HG02870 (cell line): ENCODE data around the gene NRG4.
"Not testable (repeated sequence)": the region's sequence is repeated elsewhere in the genome, so short reads cannot be mapped to it uniquely, and the experiment has no call there.

Experiments
- ATAC-seq: cut with Tn5 transposase; IDR thresholded peaks from one replicate; pipeline ENCODE4 v1.9.1; 2021; ENCODE audit warnings: mild to moderate bottlenecking, moderate library complexity; ENCODE audit not compliant: unreplicated experiment

NRG4 gene

DNA sequence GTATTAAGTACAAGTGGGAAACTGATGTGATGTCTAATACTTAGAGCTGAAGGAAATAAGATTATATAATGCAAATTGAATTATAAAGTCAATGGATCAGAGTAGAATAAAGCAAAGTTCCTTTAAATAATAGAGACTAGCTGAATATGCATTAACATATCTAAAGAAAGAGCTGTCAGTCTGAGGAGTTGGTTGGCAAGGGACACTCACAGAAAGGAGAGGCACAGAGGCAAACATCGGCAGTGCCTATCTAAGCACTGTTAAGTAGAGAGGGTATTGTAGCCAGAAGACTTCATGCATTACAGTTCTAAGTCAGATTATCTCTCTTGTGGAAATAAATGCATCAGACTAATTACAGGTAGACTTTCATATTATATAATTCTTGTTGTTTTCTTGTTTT, 16.6 kb downstream of the NRG4 start:
- ATAC-seq = no peak

DNA sequence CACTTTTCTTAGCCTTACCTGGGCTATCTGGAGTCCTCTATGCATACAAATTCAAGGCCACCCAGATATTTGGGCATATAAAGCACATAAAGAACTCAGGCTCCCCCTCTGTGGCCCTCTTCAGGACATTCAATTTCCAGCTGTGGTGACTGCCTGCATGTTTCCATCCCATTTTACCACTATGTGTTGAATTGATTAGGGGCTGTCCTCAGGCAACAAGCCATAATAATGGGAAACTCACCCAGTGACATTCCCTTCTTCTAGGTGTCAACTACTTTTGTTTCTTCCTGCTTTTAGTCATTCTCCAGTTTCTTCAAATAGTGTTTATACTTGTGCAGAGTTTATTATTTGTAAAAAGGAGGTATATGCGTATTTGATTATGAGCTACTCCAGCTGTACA, 18.0 kb downstream of the NRG4 start:
- ATAC-seq = no peak

- no peak for ATAC-seq
Observed at GRCh38 chr15:75992897-75993296, 19.3 kb downstream of the NRG4 start.

DNA sequence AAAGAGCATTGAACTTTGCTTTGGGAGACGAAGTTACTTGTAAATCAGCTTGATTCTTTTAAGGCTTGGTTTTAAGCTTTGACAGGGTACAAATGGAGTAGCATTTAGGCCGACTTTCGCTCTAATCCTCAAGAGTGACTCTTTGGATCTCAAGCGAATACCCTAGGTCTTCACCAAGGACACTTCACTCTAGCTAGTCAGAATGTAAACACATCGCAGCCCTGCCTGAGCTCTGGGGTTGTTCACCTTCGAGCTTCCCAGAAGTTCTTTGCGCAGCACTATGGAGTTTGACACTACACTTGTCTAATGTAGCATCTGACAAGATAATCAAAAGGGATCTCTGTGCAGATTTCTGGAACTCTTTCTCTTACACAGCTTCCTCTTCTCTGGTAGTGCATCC, 22.3 kb downstream of the NRG4 start:
- no peak for ATAC-seq

DNA sequence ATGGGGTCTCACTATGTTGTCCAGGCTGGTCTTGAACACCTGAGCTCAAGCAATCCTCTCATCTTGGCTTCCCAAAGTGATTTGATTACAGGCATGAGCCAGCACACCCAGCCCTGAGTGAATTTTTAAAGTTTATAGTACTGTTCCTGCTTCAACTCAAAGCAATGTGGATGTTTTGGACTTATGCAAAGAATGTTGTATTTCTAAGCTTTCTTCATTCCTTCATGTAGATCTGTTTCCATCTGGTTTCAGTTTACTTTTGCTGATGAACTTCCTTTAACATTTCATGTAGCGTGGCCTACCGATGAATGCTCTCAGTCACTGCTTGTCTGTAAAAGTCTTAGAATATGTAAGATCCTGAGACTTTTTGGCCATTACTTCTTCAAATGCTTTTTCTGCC, 23.2 kb downstream of the NRG4 start:
- no peak for ATAC-seq

- ATAC-seq = no peak
Observed at GRCh38 chr15:75985971-75986370, 26.3 kb downstream of the NRG4 start.

GRCh38 chr15:75984706-75985105, 27.5 kb downstream of the NRG4 start:
- ATAC-seq = not testable (repeated sequence)

DNA sequence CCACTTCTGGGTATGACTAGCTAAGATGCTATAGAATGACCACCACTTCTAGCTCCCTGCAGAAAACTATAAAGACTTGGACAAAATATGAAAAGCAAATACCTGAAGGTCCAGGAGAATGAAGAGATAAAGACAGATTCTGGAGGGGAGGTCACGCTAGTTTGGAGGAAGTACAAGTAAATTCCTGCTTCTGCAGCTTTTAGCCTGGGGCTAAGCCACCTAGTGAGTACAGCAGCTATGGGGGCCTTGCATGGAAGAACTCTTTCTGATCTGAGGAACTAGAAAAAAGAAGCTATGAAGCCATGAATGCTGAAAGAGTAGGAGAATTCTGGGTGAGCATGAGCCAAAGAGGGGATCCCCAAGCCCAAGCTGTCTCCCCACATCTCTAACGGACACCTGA, 29.8 kb downstream of the NRG4 start:
- no peak for ATAC-seq

DNA sequence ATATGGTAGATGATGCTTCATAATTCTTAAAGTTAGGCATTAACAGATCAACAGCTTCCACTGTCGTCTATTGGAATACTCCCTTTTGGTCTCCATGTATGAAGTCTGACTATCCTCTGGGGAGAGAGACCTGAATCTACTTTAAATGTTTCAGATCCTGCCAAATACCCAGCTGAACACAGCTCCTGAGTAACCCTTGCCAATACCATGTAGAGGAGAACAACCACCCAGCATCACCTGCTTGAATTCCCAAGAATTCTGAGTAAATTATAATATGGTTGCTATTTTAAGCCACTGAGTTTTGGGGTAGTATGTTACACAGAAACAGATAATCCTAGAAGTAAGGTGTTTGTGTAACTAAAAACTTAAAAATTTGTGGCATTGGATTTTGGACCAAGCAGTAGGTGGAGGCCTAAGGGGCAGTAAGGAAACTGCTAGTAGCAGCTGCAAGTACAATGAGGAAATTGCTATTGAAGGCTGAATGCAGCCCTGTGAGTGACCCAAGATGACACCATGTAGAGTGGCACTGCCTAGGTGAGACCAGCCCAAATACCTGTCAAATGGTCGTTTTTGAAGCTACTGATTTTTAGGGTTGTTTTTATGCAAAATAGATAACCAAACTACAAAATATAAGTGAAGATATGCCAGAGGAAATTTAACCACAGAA, 30.9 kb downstream of the NRG4 start:
- no peak for ATAC-seq

DNA sequence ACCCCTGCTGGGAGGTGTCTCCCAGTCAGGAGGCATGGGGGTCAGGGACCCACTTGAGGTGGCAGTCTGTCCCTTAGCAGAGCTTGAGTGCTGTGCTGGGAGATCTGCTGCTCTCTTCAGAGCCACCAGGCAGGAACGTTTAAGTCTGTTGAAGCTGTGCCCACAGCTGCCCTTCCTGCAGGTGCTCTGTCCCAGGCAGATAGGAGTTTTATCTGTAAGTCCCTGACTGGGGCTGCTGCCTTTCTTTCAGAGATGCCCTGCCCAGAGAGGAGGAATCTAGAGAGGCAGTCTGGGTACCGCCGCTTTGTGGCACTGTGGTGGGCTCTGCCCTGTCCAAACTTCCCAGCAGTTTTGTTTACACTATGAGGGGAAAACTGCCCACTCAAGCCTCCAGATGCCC, 35.5 kb downstream of the NRG4 start:
- not testable (repeated sequence) for ATAC-seq

- ATAC-seq = no peak
Observed at GRCh38 chr15:75966073-75966472, 46.2 kb downstream of the NRG4 start.

- no peak for ATAC-seq
Observed at GRCh38 chr15:75961331-75961730, 50.9 kb downstream of the NRG4 start.

DNA sequence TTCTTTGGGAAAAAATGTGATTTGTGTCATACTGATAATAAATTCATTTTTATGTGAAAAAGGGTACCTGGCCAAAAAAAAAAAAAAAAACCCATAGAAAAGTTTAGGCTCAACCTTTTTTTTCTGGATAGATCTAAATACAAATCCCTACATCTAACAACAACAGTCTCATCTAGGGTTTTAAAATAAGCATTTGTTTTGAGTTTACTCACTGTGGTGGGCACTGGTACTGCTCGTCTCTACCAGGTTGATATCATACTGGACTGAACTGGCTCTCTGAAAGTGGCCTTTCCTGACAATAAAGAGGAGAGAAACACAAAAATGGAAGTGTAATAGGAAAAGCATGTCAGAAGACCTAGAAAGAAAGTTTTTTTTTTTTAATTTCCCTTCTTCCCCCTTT, 56.5 kb downstream of the NRG4 start:
- no peak for ATAC-seq

DNA sequence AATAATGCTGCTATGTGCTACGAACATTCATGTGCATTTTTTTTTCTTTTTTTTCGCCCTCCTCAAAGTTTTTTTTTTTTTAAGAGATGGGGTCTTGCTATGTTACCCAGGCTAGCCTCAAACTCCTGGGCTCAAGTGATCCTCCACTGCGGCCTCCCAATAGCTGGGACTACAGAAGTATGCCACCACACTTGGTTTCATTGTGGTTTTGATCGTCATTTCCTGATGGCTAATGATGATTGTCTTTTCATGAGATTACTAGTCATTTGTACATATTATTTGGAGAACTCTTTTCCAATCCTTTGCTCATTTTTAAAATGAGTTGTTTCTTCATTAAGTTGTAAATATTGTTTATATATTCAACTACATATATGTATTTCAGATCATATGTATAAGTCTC, 59.7 kb downstream of the NRG4 start:
- ATAC-seq = no peak

DNA sequence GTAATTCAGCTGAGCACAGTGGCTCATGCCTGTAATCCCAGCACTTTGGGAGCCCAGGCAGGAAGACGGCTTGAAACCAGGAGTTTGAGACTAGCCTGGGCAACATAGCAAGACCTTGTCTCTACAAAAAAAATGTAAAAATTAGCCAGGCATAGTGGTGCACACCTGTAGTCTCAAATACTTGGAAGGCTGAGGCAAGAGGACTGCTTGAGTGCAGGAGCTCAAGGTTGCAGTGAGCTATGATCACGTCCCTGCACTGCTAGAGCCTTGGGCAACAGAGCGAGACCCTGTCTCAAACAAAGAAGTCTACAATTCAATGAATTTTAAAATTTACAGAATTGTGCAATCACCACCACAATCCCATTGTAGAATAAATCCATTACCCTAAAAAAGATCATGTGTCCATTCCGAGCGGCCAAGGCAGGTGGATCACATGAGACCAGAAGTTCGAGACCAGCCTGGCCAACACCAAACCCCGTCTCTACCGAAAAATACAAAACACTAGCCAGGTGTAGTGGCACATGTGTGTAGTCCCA, 63.4 kb downstream of the NRG4 start:
- ATAC-seq = no peak

DNA sequence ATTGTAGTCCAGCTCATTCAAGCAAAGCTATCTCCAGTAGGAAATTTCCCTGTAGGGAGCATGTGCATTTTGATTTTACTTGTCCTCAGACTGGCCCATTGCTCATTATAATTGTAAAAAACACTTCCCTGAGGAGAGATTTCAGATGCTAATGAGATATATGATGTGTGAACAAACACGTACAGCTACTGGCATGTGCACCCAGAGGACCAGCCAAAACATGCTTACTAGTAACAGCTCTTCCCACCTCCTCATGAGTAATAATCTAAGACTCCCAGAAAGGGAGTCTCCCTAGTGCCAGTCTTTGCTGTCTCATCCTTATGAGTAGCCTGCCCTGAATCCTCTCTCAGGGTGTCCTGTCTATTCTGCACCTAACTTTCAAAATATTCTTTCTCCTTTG, 65.1 kb downstream of the NRG4 start:
- ATAC-seq = no peak

DNA sequence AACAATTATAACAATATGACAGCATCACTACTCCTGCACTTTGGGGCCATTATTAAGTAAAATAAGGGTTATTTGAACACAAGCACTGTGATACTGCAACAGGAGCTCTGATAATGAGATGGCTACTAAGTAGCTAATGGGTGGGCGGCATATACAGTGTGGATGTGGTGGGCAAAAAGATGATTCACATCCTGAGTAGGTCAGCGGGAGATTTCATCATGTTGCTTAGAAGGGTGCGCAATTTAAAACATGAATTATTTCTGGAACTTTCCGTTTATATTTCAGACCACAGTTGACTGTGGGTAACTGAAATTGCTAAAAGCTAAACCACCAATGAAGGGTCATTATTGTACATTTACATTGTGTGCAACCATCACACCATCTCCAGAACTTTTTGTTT, 66.3 kb downstream of the NRG4 start:
- ATAC-seq = no peak

DNA sequence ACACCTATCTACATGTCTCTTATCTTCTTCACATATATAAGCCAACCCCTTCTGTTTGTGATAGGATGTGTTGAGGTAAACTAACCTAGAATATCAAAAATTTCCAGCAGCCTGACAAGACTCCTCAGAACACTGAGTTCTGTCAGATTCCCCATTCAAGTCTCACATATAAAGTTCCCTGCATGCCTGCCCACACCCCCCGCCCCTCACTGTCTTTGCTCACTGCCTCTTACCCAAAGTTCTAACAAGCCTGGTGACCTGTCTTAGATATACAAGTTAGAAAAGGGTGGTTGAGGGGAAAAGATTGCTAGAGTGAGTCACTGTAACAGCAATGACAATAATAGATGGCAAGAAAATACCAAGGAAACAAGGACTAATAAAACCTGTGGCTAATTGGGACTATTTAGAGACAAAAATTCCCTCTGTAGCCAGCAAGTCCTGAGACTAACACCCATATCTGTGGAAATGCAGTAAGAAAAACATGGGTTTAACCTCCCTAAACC, 68.5 kb downstream of the NRG4 start:
- no peak for ATAC-seq

- no peak for ATAC-seq
Observed at GRCh38 chr15:75943246-75943645, 69.0 kb downstream of the NRG4 start.

DNA sequence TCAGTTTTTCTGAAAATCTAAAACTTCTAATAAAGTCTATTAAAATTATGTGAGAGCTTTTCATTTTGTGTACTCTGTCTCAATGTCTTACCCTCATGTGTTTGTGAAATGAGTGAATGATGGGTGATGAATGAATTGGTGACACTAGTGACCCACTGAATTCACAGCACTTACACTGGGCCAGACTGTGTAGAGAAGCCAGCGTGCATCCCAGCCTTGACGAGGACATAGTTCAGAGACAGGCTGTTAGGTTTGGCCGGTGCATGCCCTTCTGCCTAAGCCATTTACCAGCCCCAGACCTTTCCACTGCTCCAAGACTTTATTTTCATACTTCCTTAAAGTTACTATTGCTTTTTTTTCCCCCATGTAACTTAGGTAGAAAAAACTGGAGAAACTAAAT, 69.8 kb downstream of the NRG4 start:
- no peak for ATAC-seq

DNA sequence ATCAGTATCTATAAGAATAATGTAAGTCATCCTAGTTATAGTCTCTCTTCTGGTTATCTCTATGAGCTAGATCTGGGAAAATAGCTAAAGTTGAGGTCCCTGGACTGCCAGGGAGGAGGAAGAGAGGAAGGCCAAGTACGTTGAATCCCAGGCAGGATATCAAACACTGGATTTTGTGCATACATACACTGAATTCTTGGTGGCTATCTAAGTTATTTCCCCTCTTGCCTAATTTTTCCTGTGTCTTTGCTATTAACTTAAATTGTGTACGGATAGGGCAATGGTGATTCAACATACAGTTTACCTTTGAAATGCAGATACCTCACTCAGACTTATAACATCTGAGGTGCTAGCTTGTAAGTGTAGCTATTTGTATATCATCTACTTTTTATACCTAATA, 81.4 kb downstream of the NRG4 start:
- no peak for ATAC-seq

GRCh38 chr15:75929799-75930565, 82.2 kb downstream of the NRG4 start:
- ATAC-seq = no peak
